SKM-1 treated with dmso at 0.1 percent for 144 hours (cell line): Measurements from ENCODE around the gene EFNA2.

Experiments used
- DNase-seq: peaks from one replicate; lab custom pipeline; 2025; ENCODE audit not compliant: unreplicated experiment; lab: John Stamatoyannopoulos, UW

EFNA2 gene

GRCh38 chr19:1271528-1272422 lies 13.9 kb upstream of the EFNA2 start:
- DNase-seq = no peak

GRCh38 chr19:1272423-1273262 lies 13.0 kb upstream of the EFNA2 start:
- no peak for DNase-seq

GRCh38 chr19:1273263-1274041 lies 12.2 kb upstream of the EFNA2 start:
- DNase-seq = no peak

GRCh38 chr19:1274081-1274851 lies 11.4 kb upstream of the EFNA2 start:
- no peak for DNase-seq

GRCh38 chr19:1274852-1275259 lies 10.8 kb upstream of the EFNA2 start:
- no peak for DNase-seq

- DNase-seq = peak; percentile 95
These were observed 10.3 kb upstream of the EFNA2 start, which contains the start of gene FAM174C for GRCh38 chr19:1275260-1275975. Gene FAM174C, plus strand, starts transcription at chr19:1275530. Its CDS starts 20 bp downstream, at chr19:1275550.

- DNase-seq = no peak
These were observed 9.6 kb upstream of the EFNA2 start for GRCh38 chr19:1275976-1276627.

GRCh38 chr19:1276628-1277022 lies 9.0 kb upstream of the EFNA2 start:
- no peak for DNase-seq

- no peak for DNase-seq
These were observed 8.6 kb upstream of the EFNA2 start for GRCh38 chr19:1277061-1277460.

- no peak for DNase-seq
These were observed 7.6 kb upstream of the EFNA2 start for GRCh38 chr19:1278074-1278473.

GRCh38 chr19:1278713-1279660 lies 6.7 kb upstream of the EFNA2 start:
- no peak for DNase-seq

- peak; percentile 70 for DNase-seq
These were observed 5.8 kb upstream of the EFNA2 start for GRCh38 chr19:1279782-1280341.

- no peak for DNase-seq
These were observed 4.8 kb upstream of the EFNA2 start for GRCh38 chr19:1280636-1281568.

GRCh38 chr19:1281569-1282287 lies 3.9 kb upstream of the EFNA2 start:
- DNase-seq = no peak

- no peak for DNase-seq
These were observed 3.0 kb upstream of the EFNA2 start for GRCh38 chr19:1282588-1283206.
